ENCODE measurements around the gene ANKDD1A.

The ANKDD1A gene

GRCh38 chr15:64895285-64896065 is 16.2 kb upstream of the ANKDD1A start:
- peak; percentile 48 for DNase-seq (ENCODE audit: low read depth)

GRCh38 chr15:64896371-64897069 is 15.2 kb upstream of the ANKDD1A start:
- no peak for DNase-seq (ENCODE audit: low read depth)

GRCh38 chr15:64897345-64897985 is 14.2 kb upstream of the ANKDD1A start:
- peak; percentile 62 for DNase-seq (ENCODE audit: low read depth)

GRCh38 chr15:64898406-64898805 is 13.3 kb upstream of the ANKDD1A start:
- no peak for DNase-seq (ENCODE audit: low read depth)

GRCh38 chr15:64901141-64901540 is 10.6 kb upstream of the ANKDD1A start:
- DNase-seq (ENCODE audit: low read depth): no peak

- no peak for DNase-seq (ENCODE audit: low read depth)
Observed at GRCh38 chr15:64901914-64902313, 9.8 kb upstream of the ANKDD1A start.

- DNase-seq (ENCODE audit: low read depth): no peak
Observed at GRCh38 chr15:64902863-64903262, 8.8 kb upstream of the ANKDD1A start.

- no peak for DNase-seq (ENCODE audit: low read depth)
Observed at GRCh38 chr15:64903326-64903950, 8.3 kb upstream of the ANKDD1A start.

- no peak for DNase-seq (ENCODE audit: low read depth)
Observed at GRCh38 chr15:64904189-64904588, 7.5 kb upstream of the ANKDD1A start.

- peak; percentile 66 for DNase-seq (ENCODE audit: low read depth)
Observed at GRCh38 chr15:64905119-64905831, 6.4 kb upstream of the ANKDD1A start.

- DNase-seq (ENCODE audit: low read depth): no peak
Observed at GRCh38 chr15:64905941-64906340, 5.8 kb upstream of the ANKDD1A start.

GRCh38 chr15:64906402-64906801 is 5.3 kb upstream of the ANKDD1A start:
- DNase-seq (ENCODE audit: low read depth): no peak

GRCh38 chr15:64907991-64908390 is 3.7 kb upstream of the ANKDD1A start:
- no peak for DNase-seq (ENCODE audit: low read depth)

- no peak for DNase-seq (ENCODE audit: low read depth)
Observed at GRCh38 chr15:64909546-64909945, 2.2 kb upstream of the ANKDD1A start.

GRCh38 chr15:64912379-64913325 is 950 bp downstream of the ANKDD1A start:
- DNase-seq (ENCODE audit: low read depth): no peak

GRCh38 chr15:64915518-64916227 is 4.0 kb downstream of the ANKDD1A start:
- no peak for DNase-seq (ENCODE audit: low read depth)

GRCh38 chr15:64916365-64916764 is 4.7 kb downstream of the ANKDD1A start:
- no peak for DNase-seq (ENCODE audit: low read depth)

- DNase-seq (ENCODE audit: low read depth): no peak
Observed at GRCh38 chr15:64917211-64917610, 5.5 kb downstream of the ANKDD1A start.

- DNase-seq (ENCODE audit: low read depth): no peak
Observed at GRCh38 chr15:64919721-64920120, 8.0 kb downstream of the ANKDD1A start.

- DNase-seq (ENCODE audit: low read depth): no peak
Observed at GRCh38 chr15:64921711-64922110, 10.0 kb downstream of the ANKDD1A start.
